Endodermal cell (in vitro differentiated cells): ENCODE results near the gene RHBG. TPM values are rescaled to one million over a fixed set of nuclear protein-coding genes. Genes with fewer than 3 reads are reported as not detected.

Experiments
- DNase-seq: peaks from one replicate; pipeline ENCODE4 v3.0.0-alpha.2; 2017
- H3K27ac ChIP-seq: 2 replicates; pipeline ENCODE4 v1.5.1; 2013; ENCODE audit warnings: mild to moderate bottlenecking, low read depth, low read length, moderate library complexity
- H3K27me3 ChIP-seq: 2 replicates; pipeline ENCODE4 v1.6.1; 2013; ENCODE audit warnings: mild to moderate bottlenecking, low read length, moderate library complexity; ENCODE audit not compliant: insufficient read depth, control insufficient read depth, poor library complexity, severe bottlenecking
- H3K36me3 ChIP-seq: 2 replicates; pipeline ENCODE4 v1.7.0; 2013; ENCODE audit warnings: mild to moderate bottlenecking, low read length, moderate library complexity; ENCODE audit not compliant: control insufficient read depth, insufficient read depth
- H3K4me1 ChIP-seq: one replicate; pipeline ENCODE4 v1.7.0; 2013; ENCODE audit warnings: low read length; ENCODE audit not compliant: control insufficient read depth, insufficient read depth
- H3K4me3 ChIP-seq: 2 replicates; pipeline ENCODE4 v1.5.1; 2013; ENCODE audit warnings: mild to moderate bottlenecking, low read length, moderate library complexity
- H3K9ac ChIP-seq: 2 replicates; pipeline ENCODE4 v1.6.1; 2013; ENCODE audit warnings: mild to moderate bottlenecking, low read length, moderate library complexity; ENCODE audit not compliant: poor library complexity, severe bottlenecking; ENCODE audit errors: extremely low read depth
- H3K9me3 ChIP-seq: 2 replicates; pipeline ENCODE4 v1.6.1; 2013; ENCODE audit warnings: mild to moderate bottlenecking, low read length, moderate library complexity; ENCODE audit not compliant: control insufficient read depth
- H3K27ac Mint-ChIP-seq: 2 replicates; pipeline ENCODE4 v1.8.0; 2020; ENCODE audit warnings: mixed read lengths
- H3K27me3 Mint-ChIP-seq: 2 replicates; pipeline ENCODE4 v1.8.0; 2021; ENCODE audit warnings: mild to moderate bottlenecking, mixed read lengths; ENCODE audit not compliant: insufficient read depth
- H3K36me3 Mint-ChIP-seq: 2 replicates; pipeline ENCODE4 v1.8.0; 2020; ENCODE audit warnings: low read depth, mixed read lengths
- H3K4me1 Mint-ChIP-seq: 2 replicates; pipeline ENCODE4 v1.8.0; 2020; ENCODE audit warnings: mixed read lengths
- H3K4me3 Mint-ChIP-seq: 2 replicates; pipeline ENCODE4 v1.8.0; 2020; ENCODE audit warnings: mild to moderate bottlenecking, moderate library complexity, mixed read lengths
- H3K9me3 Mint-ChIP-seq: 2 replicates; pipeline ENCODE4 v1.8.0; 2020; ENCODE audit warnings: mild to moderate bottlenecking, mixed read lengths
- CTCF ChIP-seq: fragments of 200-600 bp; sonication (generic); conservative IDR thresholded peaks from 2 replicates; pipeline ENCODE4 v1.5.0; 2021; ENCODE audit warnings: antibody characterized with exemption, mild to moderate bottlenecking
- WGBS, 2 experiments: methylation state at CpG; one replicate each; pipeline versions ENCODE4 v1.1.5 to v1.1.7; 2013; ENCODE audit warnings: missing lambda C conversion rate in 2 of 2, mixed read lengths in 1 of 2; ENCODE audit not compliant: insufficient coverage in 1 of 2, insufficient read length in 1 of 2; 5-methylcytosine and 5-hydroxymethylcytosine counted together
- total RNA-seq, 2 donors: library from RNA; stranded (reverse); fragmentation: NEBNext Ultra II Directional in 1 of 2; extraction: Animal tissue kit (Norgen Biotek cat#: 25700) in 1 of 2; gene quantifications; 2 replicates in 1 of 2; 3 replicates in 1 of 2; pipeline ENCODE4 v1.2.1, GENCODE V29; 2021

Gene RHBG
- total RNA-seq, 2 donors from 2014 or later, result 3.9 to 4.0 TPM

GRCh38 chr1:156356875-156357534 lies 12.0 kb upstream of the RHBG start:
- Mint-ChIP-seq H3K27me3 (peaks cover 22% of the 10 kb centered on the region), H3K36me3 (no peaks in the 10 kb centered on the region), H3K4me3 (peak overlapping the region; percentile 52), H3K9me3 (peaks cover 1% of the 10 kb centered on the region), H3K27ac (no peak overlapping the region), H3K4me1 (peaks cover 6% of the 10 kb centered on the region)
- peak overlapping the region; percentile 62 for H3K4me3 ChIP-seq
- peaks cover 12% of the 10 kb centered on the region for H3K27me3 ChIP-seq
- H3K27ac ChIP-seq, result no peak overlapping the region
- H3K4me1 ChIP-seq, result no peaks in the 10 kb centered on the region
- H3K9ac ChIP-seq, result no peak overlapping the region
- no peaks in the 10 kb centered on the region for H3K36me3 ChIP-seq
- peak; percentile 99 for TF ChIP-seq CTCF
- WGBS, 2 experiments, result 13 to 21% methylated on average over 16 to 22 of the region's 22 CpGs
- no peaks in the 10 kb centered on the region for H3K9me3 ChIP-seq
- peak; percentile 96 for DNase-seq

DNA sequence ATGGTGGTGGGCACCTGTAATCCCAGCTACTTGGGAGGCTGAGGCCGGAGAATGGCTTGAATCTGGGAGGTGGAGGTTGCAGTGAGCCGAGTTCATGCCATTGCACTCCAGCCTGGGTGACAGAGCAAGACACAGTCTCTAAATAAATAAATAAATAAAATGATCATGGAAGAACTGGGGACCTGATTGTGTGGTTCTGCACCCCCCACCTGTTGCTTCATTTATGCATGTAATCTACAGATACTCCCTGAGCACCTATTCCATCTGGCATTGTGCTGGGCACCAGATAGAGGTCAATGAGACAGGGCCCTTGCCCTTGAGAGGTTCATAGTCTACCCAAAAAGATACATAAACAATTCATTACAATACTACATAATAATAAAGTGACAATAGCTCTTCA lies 11.0 kb upstream of the RHBG start:
- Mint-ChIP-seq H3K9me3 (peaks cover 1% of the 10 kb centered on the region), H3K27ac (no peak overlapping the region), H3K4me1 (peaks cover 6% of the 10 kb centered on the region), H3K4me3 (no peak overlapping the region), H3K27me3 (peaks cover 22% of the 10 kb centered on the region), H3K36me3 (no peaks in the 10 kb centered on the region)
- no peak overlapping the region for H3K9ac ChIP-seq
- TF ChIP-seq CTCF, result no peak
- 92% methylated on average over 2 of the region's 2 CpGs; no CpG with 5 or more reads in 1 of the 2 experiments for WGBS, 2 experiments
- no peak for DNase-seq
- no peak overlapping the region for H3K4me3 ChIP-seq
- H3K4me1 ChIP-seq, result no peaks in the 10 kb centered on the region
- no peak overlapping the region for H3K27ac ChIP-seq
- no peaks in the 10 kb centered on the region for H3K9me3 ChIP-seq
- peaks cover 12% of the 10 kb centered on the region for H3K27me3 ChIP-seq
- H3K36me3 ChIP-seq, result no peaks in the 10 kb centered on the region

GRCh38 chr1:156358641-156359040 lies 10.4 kb upstream of the RHBG start:
- Mint-ChIP-seq H3K9me3 (peaks cover 1% of the 10 kb centered on the region), H3K4me1 (peaks cover 6% of the 10 kb centered on the region), H3K36me3 (no peaks in the 10 kb centered on the region), H3K4me3 (no peak overlapping the region), H3K27me3 (peaks cover 23% of the 10 kb centered on the region), H3K27ac (no peak overlapping the region)
- Histone ChIP-seq H3K36me3 (no peaks in the 10 kb centered on the region), H3K27ac (no peak overlapping the region), H3K27me3 (peaks cover 12% of the 10 kb centered on the region), H3K9me3 (no peaks in the 10 kb centered on the region), H3K4me1 (no peaks in the 10 kb centered on the region), H3K9ac (no peak overlapping the region), H3K4me3 (no peak overlapping the region)
- no peak for TF ChIP-seq CTCF
- no peak for DNase-seq
- WGBS, 2 experiments, result 79% methylated on average over 1 of the region's 1 CpG; no CpG with 5 or more reads in 1 of the 2 experiments
